ENCODE results near the gene FAM227B.

FAM227B gene

GRCh38 chr15:49286649-49287404, 333.8 kb downstream of the FAM227B start:
- FAIRE-seq = no peak

GRCh38 chr15:49282366-49282765, 338.3 kb downstream of the FAM227B start:
- no peak for FAIRE-seq

- no peak for FAIRE-seq
Observed at GRCh38 chr15:49279521-49280456, 340.8 kb downstream of the FAM227B start.

DNA sequence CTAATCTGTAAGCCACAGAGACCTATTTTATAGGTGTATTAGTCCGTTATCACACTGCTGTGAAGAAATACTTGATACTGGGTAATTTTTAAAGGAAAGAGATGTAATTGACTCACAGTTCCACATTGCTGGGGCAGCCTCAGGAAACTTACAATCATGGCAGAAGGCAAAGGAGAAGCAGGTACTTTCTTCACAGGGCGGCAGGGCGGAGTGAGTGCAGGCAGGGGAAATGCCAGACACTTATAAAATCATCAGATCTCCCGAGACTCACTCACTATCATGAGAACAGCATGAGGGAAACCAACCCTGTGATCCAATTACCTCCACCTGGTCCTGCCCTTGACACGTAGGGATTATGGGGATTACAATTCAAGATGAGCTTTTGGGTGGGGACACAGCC, 341.9 kb downstream of the FAM227B start:
- no peak for FAIRE-seq
